Stimulated activated CD4-positive, alpha-beta T cell treated with anti-CD3 and anti-CD28 coated beads, Interleukin-12 subunit alpha, Interleukin-12 subunit beta, amount 100 ng/mL, for 24 hours (primary cell): ENCODE results near the gene CCDC69.
"Not testable (repeated sequence)": the region's sequence is repeated elsewhere in the genome, so short reads cannot be mapped to it uniquely, and the experiment has no call there.

Experiments
- DNase-seq, 2 experiments: peaks; one replicate each; pipeline ENCODE4 v3.0.0-alpha.2; 2020; ENCODE audit warnings: low read depth in 2 of 2

CCDC69 gene, protein sequence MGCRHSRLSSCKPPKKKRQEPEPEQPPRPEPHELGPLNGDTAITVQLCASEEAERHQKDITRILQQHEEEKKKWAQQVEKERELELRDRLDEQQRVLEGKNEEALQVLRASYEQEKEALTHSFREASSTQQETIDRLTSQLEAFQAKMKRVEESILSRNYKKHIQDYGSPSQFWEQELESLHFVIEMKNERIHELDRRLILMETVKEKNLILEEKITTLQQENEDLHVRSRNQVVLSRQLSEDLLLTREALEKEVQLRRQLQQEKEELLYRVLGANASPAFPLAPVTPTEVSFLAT

DNA sequence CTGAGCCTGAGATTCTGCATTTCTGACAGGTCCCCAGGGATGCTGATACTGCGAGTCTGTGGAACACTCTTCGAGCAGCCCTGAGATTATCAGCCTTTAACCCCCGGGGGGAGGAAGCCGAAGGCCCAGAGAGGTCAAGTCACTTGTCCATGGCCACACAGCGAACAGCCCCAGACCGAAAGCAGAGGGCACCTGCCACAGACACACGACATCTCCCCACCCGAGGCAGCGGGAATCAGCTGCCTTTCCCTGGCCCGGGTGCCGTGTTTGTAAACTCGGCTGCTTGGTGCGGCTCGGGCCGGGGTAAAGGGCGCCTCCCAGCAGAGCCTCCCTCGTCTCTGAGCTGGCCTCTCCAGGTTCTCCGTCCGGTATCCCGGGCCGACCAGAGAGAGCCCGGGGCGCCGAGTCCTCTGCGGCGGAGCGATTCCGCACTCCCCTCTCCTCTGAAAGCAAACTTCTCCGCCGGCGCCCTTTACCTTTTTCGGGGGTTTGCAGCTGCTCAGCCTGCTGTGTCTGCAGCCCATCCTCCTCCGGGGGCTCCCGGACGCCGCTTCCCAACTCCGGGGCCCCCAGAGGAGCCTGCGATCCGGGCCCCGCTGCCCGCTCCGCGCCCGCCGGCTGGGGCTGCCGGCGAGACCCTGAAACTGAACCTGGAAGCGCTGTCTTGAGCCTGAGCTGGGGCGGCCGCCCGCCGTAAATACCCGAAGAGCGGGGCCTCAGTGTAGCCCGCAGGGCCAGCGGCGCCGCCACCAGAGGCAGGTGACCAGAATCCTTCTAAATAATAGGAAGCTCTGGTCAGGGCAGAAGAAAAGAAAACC is at the start of gene CCDC69:
Gene CCDC69 (minus strand): TSS at position 646 of the 818 bp plus-strand sequence. CDS start 122 bp downstream, at position 524.
- DNase-seq: peak; percentile 29 to 50

DNA sequence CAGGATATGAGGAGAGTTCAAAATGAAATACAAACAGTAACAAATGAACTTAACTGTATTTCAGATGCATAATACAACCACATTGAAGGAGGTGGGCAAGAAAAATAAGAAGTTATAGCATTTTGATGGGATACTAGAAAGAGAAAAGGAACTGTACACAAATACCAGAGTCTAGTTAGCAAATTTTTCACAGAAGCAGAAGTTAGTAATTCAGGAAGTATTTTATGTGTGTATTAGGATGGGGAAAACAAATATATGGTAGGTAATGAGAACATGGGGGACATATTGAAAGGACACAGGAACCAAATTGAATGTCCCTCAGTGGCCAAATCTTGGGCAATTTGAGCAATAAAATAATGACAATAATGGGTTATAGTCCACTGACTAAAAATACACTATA is 47.4 kb upstream of the CCDC69 start:
- DNase-seq: no peak

DNA sequence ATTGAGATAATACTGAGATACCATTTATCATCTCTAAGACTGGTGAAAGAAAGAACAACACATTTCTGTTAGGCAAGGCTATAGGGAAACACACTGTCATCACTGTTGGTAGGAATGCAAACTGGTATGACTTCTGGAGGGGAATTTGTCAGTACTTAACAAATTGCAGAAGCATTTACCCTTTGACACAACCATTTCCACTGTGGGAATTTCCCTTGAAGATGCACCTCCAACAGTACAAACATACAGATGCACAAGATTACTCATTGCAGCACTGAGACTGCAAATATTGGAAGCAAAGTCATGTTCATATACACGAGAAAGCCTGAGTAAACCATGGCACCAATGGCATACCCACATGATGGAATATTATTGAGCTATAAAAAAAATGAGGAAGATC is 46.7 kb upstream of the CCDC69 start:
- no peak for DNase-seq

DNA sequence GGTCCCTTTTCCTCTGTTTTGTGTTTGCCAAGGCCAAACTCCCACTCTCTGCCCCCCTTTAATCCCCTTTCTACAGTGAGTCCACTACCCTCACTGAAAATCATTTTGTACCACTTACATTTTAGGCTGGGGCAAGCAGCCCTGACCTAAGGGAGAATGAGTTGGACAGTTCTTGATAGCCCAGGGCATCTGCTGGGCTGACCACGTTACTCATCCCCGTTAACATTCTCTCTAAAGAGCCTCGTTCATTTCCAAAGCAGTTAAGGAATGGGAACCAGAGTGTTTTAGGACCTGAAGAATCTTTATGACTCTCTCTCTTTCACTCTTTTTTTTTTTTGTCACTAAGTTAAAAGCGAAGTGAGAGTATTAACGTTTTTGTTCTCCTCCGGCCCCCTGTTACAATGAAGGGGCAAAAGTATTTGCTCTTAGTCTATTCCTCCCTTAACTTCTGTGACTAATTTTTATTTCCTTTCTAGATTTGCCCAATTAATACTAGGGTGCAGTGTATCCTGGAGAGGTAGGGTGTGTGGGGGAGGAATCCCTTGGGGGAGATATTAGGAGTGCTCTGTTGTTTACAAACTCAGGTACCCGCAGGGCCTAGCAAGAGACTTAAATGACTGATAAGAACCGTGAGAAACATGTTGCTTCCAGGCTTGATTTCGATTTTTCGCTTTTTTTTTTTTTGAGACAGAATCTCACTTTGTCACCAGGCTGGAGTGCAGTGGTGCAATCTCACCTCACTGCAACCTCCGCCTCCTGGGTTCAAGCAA is 43.8 kb upstream of the CCDC69 start:
- DNase-seq: no peak

DNA sequence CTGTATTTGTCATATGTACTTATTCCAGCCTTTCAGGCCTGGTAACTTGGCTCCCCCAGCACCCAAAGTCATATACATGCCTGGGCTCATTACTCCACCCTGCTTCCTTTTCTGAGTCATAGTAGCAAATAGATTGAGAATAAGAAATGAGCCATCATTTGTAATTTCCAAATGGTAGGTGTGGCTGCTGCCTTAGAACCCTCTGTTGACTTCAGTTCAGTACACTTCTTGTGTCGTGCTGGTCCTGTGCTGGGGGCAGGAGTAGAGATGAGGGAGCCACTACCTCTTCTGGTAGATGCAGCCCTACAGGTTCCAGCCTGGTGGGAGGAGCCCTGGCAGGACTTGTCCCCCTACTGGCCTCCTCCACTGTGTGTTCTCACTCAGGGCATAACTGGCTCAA is 40.2 kb upstream of the CCDC69 start:
- no peak for DNase-seq

DNA sequence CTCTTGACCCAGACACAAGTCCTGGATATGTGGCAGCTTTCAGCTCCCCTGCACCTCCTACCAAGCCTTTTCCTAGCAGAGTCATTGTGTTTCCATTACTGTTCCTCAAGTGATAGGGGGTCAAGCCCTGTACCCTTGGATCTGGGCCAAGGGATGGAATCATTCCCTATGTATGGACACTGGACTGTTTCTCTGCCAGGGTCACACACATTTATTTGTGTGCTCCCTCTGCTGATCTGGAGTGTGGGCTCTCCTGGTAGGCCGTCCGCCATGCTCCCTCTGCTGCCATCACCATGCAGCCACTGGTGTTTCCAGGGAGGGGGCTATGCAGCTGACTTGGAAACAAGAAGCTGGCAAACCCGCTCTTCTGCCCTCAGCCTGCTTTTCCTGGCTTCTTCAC is 38.6 kb upstream of the CCDC69 start:
- no peak for DNase-seq

DNA sequence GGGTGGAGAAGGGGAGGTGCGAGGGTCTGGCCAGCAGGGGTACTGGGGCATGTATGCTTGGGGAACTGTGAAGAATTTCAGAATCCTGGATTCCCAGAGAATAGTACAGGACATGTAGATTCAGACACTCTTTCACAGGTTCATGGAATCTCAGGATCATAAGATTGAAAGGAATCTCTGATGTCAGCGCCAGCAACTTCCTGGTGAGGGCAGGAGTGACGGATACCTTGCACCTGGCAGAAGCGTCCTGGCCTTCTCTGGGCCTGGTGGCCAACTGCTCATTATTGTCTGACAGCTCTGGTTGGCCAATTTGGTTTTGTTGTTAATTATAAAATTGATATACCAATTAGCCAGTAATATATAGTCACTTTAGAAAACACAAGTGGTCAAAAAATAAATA is 36.0 kb upstream of the CCDC69 start:
- DNase-seq: no peak

DNA sequence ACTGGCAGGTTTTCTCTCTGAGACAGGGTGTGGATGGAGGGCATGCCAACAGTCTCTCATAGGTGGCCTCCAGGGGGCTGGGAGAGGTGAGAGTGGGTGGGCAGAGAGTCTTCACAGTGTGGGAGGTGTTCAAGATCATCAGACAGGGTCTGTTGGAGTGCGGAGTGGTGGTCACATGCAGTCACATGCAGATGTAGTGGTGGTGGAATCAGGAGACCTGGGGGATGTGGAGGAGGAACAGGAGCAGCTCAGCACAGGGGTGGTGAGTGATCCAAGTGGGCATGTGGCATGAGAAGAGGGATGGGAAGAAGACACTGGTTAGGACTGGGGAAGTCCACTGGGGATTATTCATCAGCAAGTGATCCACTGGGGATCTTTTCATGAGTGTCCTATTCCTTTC is 34.9 kb upstream of the CCDC69 start:
- DNase-seq: no peak

DNA sequence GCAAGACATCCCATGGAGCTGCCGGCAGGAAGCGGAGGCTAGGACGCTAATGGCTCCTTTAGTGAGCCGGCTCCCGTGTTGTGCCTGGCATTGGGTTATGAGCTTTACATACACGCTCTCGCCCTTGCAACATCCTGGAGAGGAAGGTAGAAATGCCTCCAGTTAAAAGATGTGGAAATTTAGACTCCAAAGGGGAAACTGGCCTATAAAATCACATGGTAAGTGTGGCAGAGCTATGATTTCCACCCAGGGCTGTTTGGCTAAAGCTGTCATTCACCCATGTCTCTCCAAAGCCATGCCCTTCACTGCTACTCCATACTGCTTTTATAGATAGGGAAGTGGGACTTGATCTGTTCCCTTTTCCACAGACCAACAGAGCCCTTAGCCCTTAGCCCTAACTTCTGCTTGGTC is 34.3 kb upstream of the CCDC69 start:
- DNase-seq: no peak

DNA sequence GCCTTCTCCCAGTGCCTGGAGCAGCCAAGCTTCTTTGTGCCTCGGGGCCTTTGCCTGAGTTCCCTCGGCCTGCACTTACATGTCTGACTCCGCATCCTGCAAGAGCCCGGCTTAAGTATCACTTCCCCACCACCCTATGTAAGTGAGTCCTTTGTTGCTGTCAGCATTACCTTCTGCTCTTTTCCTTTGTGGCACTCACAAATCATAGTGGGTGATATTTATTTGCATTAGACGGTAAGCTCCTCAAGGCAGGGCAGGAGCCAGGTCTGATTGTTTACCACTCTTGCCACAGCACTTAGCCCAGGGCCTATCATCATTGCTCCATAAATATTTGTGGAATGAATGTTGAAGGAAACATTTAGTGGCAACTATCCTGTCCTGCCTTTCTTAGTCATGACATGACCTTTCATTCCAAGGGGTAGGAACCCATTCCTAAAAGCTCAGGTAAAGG is 33.9 kb upstream of the CCDC69 start:
- no peak for DNase-seq

DNA sequence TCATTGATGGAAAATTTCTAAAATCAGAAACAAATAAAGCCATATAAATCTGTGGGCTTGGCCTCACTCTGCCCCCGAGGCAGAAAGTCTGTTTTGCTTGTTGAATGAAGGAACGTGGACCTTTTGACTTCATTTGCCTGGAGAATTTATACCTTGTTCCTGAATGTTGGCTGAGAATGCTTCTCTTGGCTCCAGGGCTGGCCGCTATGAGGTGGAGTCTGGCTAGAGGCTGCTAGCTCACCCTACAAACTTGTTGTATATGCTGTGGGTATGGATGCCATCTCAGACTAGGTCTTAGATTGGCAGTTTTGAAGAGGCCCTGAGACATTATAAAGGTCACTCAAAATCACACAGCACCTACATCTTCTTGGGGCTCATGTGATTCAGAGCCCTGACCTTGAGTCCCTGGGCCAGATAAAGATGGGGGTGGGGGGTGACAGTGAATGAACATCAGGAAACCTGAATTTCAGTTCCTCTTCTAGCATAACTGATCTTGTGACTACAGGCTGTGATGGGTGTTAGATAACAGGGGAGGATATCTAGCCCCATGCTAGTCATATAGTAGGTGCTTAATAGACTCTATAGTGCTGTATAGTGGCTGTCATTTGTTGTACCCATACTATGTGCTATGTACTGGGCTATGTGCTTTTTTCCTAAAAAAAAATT is 31.9 kb upstream of the CCDC69 start:
- no peak for DNase-seq

DNA sequence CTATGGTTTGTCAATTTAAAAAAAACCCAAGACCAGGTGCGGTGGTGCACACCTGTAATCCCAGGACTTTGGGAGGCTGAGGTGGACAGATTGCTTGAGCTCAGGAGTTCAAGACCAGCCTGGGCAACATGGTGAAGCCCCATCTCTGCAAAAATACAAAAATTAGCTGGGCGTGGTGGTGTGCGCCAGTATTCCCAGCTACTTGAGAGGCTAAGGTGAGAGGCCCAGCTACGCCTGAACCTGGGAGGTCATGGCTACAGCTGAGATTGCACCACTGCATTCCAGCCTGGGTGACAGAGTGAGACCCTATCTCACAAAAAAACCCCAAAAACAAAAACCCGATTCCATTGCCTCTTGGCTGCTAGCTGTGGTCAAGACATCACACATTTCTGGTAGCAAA is 31.1 kb upstream of the CCDC69 start:
- not testable (repeated sequence) for DNase-seq

DNA sequence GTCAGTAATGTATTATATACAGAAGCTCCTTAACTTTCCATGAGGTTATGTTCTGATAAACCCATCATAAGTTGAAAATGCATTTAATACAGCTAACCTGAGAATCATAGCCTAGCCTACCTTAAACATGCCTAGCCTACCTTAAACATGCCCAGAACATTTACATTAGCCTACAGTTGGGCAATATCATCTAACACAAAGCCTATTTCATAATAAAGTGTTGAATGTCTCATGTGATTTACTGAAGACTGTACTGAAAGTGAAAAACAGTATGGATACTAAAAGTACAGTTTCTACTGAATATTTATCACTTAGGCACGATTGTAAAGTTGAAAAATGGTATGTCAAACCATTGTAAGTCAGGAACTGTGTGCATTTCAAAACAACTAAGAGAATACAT is 30.7 kb upstream of the CCDC69 start:
- no peak for DNase-seq

DNA sequence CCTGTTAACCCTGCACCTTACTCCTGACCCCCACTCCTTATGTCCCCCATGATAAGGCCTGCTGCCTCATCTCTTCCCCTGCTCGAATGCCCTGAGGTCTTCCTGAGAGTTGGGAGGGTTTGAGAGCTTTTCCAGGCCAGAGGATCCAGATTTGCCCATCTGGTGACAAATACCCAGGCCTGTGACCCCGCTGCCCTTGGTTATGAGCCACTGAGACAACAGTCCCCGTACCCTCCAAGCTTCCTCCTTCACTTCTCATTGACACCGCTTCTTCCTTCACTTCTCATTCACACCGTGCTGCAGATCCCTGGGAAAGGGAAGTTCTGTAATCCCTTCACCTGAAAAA is 29.7 kb upstream of the CCDC69 start:
- no peak for DNase-seq

DNA sequence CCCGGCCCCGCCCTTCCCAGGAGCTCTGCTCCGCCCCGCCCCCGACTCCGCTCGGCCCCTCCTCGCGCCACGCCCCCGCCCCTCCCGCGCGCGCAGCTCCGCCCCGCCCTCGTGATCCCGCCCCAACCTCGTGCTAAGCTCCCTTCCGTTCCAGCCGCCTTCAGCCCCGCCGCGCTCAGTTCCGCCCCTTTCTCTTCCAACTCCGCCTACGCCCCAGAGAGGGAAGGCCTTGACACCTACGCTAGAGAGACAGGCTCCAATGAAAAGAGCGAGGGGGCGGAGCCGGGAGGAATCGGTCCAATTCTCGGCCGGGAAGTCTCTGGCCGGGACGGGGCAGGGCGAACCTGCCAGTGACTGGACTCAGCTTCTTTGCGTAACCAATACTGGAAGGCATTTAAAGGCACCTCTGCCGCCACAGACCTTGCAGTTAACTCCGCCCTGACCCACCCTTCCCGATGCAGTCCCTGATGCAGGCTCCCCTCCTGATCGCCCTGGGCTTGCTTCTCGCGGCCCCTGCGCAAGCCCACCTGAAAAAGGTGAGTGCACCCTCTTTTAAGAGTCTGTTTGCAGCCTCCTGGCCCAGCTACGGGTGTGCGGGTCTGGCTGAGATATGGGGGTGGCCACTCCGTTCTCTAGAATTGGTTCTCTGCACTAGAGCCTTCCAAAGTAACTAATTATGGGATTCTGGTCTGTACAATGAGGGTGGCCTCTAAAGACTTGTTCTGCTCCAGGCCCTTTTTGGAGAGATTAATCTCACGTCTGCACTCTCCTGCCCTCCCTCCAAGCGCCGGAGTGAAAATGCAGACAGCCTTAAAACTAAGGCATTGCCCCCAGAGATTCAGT is 29.1 kb upstream of the CCDC69 start, which contains the start of gene GM2A:
Gene GM2A (plus strand): TSS at position 424 of the 843 bp plus-strand sequence. CDS start 32 bp downstream, at position 456.
- DNase-seq: peak; percentile 97 to 99

DNA sequence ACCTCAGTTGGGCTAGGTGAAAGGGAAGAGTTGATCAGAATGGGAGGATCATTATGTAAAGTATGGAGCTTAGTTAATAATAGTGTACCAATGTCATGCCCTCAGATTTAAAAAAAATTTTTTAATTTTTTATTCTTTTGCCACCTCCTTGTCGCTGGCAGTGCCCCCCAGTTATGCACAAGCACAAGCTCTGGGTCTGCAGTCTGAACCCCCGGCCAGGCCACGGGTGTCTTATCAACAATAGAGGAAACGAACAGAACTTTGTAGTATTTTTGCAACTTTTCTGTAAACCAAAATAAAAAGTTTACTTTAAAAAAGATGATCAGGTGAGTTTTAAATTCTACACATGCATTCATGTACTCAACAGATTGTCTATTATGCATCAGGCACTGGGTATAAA is 27.7 kb upstream of the CCDC69 start:
- no peak for DNase-seq

DNA sequence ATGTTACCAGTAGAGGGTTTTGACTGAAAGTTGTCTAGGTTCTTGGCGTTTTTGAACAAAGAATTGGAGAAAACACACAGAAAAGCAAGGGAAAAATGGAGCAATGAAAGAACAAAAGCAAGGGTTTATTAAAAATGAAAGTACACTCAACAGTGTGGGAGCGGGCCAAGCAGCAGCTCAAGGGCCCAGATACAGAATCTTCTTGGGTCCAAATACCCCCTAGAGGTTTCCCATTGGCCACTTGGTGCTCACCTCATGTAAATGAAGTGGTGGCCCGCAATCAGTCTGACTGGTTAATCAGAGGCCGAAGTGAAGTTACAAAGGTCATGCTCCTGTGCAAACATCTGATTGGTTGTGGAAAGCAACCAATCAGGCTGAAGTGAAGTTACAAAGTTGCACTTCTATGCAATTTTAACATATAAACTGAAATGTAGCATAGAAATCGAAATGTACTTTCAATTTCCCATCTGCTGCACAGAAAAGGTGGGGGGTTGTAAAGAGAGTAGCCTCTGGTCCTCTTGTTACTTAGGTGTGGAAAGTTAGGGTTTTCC is 27.2 kb upstream of the CCDC69 start:
- DNase-seq: no peak

DNA sequence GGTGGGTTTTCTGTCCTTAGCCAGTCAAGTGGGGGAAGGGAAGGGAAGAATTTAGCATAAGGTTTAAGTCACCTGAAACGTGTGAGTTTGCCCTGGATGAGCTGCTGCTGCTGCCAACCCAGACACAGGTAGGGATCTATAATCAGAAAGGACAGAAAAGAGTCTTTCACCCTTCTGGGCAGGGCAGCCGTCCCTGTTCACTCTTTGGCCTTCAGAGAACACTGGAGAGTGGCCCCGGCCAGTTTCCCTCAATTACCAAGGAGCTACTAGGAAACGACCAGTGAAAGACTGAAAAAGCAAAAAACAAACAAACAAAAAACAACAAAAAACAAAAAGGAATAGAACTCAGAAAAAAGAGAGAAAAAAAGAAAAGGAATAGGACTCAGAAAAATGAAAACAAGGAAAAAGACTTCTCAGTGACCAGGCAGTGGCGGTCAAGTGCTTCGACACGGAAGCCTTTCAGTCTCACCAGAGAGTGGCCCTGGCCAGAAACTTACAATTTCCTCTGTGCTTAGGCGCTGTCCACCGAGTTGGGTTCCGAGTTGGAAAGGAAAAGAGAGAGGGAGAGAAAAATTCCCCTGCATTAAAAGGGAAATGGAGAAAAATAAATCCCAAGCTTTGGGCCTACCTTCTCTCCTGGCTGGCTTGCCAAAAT is 26.6 kb upstream of the CCDC69 start:
- no peak for DNase-seq

DNA sequence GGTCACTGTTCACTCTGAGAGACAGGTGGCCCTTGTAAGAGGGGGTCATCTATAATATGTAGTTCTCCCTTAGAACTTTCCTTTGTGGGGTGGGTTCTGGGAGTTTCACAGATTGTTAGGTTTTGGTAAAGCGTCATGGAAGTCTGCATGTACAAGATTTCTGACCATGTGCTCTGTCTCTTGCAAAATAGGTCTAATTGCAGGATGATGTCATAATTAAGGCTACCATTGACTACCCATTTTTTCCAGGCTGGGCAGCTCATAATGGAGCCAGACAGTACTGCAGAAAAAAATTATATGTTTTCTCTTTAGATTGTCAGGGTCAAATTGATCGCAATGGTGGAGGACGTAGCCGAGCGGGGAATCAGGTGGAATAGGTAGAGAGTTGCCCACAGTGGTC is 25.4 kb upstream of the CCDC69 start:
- DNase-seq: no peak

DNA sequence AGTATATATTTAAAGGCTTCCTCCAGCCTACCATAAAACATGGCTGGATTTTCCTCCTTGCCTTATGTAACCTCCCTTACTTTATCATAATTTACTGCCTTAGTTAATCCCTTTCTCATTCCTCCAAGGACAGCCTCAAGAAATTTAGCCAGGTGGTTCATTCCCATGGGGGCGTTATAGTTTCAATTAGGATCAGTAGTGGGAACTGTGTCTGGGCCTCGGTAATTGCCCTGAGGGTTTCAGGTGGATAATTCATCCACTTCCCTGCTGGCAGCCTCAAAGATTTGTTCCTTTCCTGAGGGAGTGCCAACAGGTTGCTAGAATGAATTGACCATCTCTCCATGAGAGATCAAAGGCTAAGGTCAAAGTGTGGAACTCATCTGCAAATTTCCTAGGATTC is 24.8 kb upstream of the CCDC69 start:
- DNase-seq: no peak
